ENCODE results near the gene DCTN5. TPM values are rescaled to one million over a fixed set of nuclear protein-coding genes. Genes with fewer than 3 reads are reported as not detected.

Gene DCTN5
- polyA plus RNA-seq, 2 of the 4 experiments (the other 2 are of a cell fraction), result 64.6 to 91.1 TPM

DNA sequence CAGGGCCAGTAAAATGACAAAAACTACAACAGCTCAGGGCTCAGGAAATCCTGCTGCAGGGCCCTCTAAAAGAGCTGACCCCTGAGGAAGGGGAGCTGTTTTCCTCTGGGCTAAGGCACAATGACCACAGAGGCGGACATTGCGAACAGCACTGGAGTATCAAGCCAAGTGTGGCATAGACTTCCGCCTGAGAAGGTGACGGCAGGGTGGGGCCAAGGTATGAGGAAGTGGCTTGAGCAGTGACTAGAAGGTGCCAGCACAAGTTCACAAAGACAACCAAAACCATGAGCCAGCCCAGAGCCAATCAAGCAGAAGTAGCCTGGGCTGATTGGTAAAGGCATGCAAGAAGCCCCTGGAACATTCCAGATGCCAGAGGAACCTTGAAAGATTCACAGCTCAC, 57.8 kb downstream of the DCTN5 start:
- CTCF ChIA-PET, result no interaction called here
- H3K4me3 ChIP-seq, result no peak overlapping the region
- ATAC-seq (no peak), FAIRE-seq (no peak), DNase-seq (ENCODE audit: low read depth in 1 of 2, low spot score in 1 of 2) (peak in 1 of 2 experiments; percentile 24)
- H3K4me2 ChIP-seq, result no peak overlapping the region
- no peak overlapping the region for H3K27ac ChIP-seq
- no peaks in the 10 kb centered on the region for H3K4me1 ChIP-seq
- 81% methylated on average over 4 of the region's 4 CpGs for WGBS (ENCODE audit: missing lambda C conversion rate)
- POLR2A ChIA-PET, result no interaction called here
- no peak for TF ChIP-seq CBX2 (IDR thresholded peaks at IDR 0.05; ENCODE audit: borderline replicate concordance, low read depth)
- H3K9me3 ChIP-seq, result peaks cover 8% of the 10 kb centered on the region; the same call in 1 of the 3 replicates

DNA sequence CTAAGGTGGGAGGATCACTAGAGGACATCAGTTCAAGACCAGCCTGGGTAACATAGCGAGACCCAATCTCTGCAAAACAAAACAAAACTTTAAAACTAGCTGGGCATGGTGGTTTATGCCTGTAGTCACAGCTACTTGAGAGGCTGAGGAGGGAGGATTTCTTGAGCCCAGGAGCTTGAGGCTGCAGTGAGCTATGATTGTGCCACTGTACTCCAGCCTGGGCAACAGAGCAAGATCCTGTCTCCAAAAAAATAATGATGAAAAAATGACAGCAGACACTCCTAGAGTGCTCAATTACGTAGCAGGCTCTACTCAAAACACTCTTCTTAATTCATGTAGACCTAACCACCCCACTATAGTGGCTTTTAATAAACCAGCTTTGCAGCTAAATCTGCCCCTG, 58.8 kb downstream of the DCTN5 start:
- Histone ChIP-seq H3K4me1 (no peaks in the 10 kb centered on the region), H3K4me3 (no peak overlapping the region), H3K9me3 (peaks cover 8% of the 10 kb centered on the region; the same call in 1 of the 3 replicates), H3K4me2 (no peak overlapping the region), H3K27ac (no peak overlapping the region)
- DNase-seq (ENCODE audit: low read depth in 1 of 2, low spot score in 1 of 2) (no peak), ATAC-seq (no peak), FAIRE-seq (no peak)
- ChIA-PET CTCF (interaction anchor here (1.2 to 1.9 kb wide), 2 partner anchors 10 to 11 kb away, joined by 4 to 7 read pairs; no protein-coding TSS in a partner anchor), POLR2A (no interaction called here)
- 86% methylated on average over 2 of the region's 2 CpGs for WGBS (ENCODE audit: missing lambda C conversion rate)
- TF ChIP-seq RCOR1 (IDR thresholded peaks at IDR 0.05; ENCODE audit: low read depth, low read length) (no peak), MYC (IDR thresholded peaks at IDR 0.05; ENCODE audit: borderline replicate concordance, low read length) (no peak), CHD4 (IDR thresholded peaks at IDR 0.05; ENCODE audit: borderline replicate concordance) (no peak), PHF8 (IDR thresholded peaks at IDR 0.05; ENCODE audit: borderline replicate concordance, low read depth) (no peak), GATA3 (IDR thresholded peaks at IDR 0.05; ENCODE audit: borderline replicate concordance) (no peak), CBX2 (IDR thresholded peaks at IDR 0.05; ENCODE audit: borderline replicate concordance, low read depth) (no peak)
- TF ChIP-seq, protein P1, sequence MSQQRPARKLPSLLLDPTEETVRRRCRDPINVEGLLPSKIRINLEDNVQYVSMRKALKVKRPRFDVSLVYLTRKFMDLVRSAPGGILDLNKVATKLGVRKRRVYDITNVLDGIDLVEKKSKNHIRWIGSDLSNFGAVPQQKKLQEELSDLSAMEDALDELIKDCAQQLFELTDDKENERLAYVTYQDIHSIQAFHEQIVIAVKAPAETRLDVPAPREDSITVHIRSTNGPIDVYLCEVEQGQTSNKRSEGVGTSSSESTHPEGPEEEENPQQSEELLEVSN (IDR thresholded peaks at IDR 0.05; ENCODE audit: borderline replicate concordance, low read depth), result no peak
- TF ChIP-seq, protein P2, sequence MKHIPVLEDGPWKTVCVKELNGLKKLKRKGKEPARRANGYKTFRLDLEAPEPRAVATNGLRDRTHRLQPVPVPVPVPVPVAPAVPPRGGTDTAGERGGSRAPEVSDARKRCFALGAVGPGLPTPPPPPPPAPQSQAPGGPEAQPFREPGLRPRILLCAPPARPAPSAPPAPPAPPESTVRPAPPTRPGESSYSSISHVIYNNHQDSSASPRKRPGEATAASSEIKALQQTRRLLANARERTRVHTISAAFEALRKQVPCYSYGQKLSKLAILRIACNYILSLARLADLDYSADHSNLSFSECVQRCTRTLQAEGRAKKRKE (CRISPR knock-in tag; IDR thresholded peaks at IDR 0.05; ENCODE audit: low read depth), result no peak

DNA sequence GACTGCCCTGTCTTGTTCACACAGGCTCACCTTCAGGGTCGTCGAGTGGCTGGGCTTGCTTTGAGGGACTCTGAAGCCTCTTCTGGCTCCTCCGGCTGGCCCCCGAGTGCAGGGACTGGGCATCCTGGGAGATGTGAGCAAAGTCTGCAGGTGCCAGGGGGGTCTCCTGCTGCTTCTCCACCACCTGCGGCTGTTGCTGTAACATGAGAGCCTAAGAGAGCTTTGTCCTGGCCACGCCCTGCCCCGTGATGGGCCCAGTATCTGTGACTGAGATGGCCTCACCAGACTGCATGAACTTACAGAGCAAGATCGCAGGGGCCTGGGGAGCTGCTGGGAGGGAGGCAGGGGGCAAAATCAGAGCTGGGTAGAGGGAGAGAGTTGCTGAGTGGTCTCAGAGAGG, 59.2 kb downstream of the DCTN5 start:
- no peak for TF ChIP-seq HEYL (CRISPR knock-in tag; IDR thresholded peaks at IDR 0.05)
- TF ChIP-seq, protein P2 (CRISPR knock-in tag; IDR thresholded peaks at IDR 0.05; ENCODE audit: low read depth), result no peak
- no peak for TF ChIP-seq CBX8 (IDR thresholded peaks at IDR 0.05)
- TF ChIP-seq MAZ (IDR thresholded peaks at IDR 0.05; ENCODE audit: borderline replicate concordance, low read depth, low read length), result no peak
- TF ChIP-seq, protein P3, sequence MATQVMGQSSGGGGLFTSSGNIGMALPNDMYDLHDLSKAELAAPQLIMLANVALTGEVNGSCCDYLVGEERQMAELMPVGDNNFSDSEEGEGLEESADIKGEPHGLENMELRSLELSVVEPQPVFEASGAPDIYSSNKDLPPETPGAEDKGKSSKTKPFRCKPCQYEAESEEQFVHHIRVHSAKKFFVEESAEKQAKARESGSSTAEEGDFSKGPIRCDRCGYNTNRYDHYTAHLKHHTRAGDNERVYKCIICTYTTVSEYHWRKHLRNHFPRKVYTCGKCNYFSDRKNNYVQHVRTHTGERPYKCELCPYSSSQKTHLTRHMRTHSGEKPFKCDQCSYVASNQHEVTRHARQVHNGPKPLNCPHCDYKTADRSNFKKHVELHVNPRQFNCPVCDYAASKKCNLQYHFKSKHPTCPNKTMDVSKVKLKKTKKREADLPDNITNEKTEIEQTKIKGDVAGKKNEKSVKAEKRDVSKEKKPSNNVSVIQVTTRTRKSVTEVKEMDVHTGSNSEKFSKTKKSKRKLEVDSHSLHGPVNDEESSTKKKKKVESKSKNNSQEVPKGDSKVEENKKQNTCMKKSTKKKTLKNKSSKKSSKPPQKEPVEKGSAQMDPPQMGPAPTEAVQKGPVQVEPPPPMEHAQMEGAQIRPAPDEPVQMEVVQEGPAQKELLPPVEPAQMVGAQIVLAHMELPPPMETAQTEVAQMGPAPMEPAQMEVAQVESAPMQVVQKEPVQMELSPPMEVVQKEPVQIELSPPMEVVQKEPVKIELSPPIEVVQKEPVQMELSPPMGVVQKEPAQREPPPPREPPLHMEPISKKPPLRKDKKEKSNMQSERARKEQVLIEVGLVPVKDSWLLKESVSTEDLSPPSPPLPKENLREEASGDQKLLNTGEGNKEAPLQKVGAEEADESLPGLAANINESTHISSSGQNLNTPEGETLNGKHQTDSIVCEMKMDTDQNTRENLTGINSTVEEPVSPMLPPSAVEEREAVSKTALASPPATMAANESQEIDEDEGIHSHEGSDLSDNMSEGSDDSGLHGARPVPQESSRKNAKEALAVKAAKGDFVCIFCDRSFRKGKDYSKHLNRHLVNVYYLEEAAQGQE (IDR thresholded peaks at IDR 0.05), result no peak
- no peak for TF ChIP-seq BHLHE40 (IDR thresholded peaks at IDR 0.05; ENCODE audit: low read depth, low read length)
- Histone ChIP-seq H3K27ac (no peak overlapping the region), H3K4me1 (no peaks in the 10 kb centered on the region), H3K4me3 (no peak overlapping the region), H3K9me3 (peaks cover 8% of the 10 kb centered on the region; the same call in 1 of the 3 replicates), H3K4me2 (no peak overlapping the region)
- peak in 1 of 2 experiments; percentile 43; a peak in 3 of 6 replicates for ATAC-seq
- ChIA-PET POLR2A (no interaction called here), CTCF (interaction anchor here (1.2 to 1.9 kb wide), 2 partner anchors 10 to 12 kb away, joined by 4 to 7 read pairs; no protein-coding TSS in a partner anchor)
- FAIRE-seq, result no peak
- 43% methylated on average over 8 of the region's 8 CpGs for WGBS (ENCODE audit: missing lambda C conversion rate)
- no peak for DNase-seq (ENCODE audit: low read depth in 1 of 2, low spot score in 1 of 2)

Measured in A549 (cell line).